Gastroesophageal sphincter (tissue), 3 donors: ENCODE data around the gene TSPAN32.

Experiments
- CTCF ChIP-seq, 4 experiments: fragments of 200-600 bp in 2 of 4; fragments of 450-650 bp in 2 of 4; sonication (generic) in 1 of 4; IDR thresholded peaks; one replicate each; pipeline ENCODE4 v1.5.1; 2017 to 2019; ENCODE audit warnings: antibody characterized with exemption in 4 of 4, mild to moderate bottlenecking in 2 of 4, moderate library complexity in 2 of 4
- EP300 ChIP-seq: sonication (generic); formaldehyde crosslinking; IDR thresholded peaks from one replicate; pipeline ENCODE4 v1.6.1; 2017; ENCODE audit warnings: antibody characterized with exemption, mild to moderate bottlenecking
- POLR2A ChIP-seq, 2 donors: fragments of 450-650 bp; IDR thresholded peaks; one replicate each; pipeline ENCODE4 v1.6.1; 2017; ENCODE audit warnings: antibody characterized with exemption in 2 of 2, mild to moderate bottlenecking in 2 of 2, moderate library complexity in 1 of 2

- TF ChIP-seq CTCF (IDR thresholded peaks at IDR 0.05) = no peak
- TF ChIP-seq POLR2A (IDR thresholded peaks at IDR 0.05) = no peak
- TF ChIP-seq EP300 = no peak
Observed at GRCh38 chr11:2317354-2318050, 15.7 kb downstream of the TSPAN32 start.
